ENCODE measurements around the gene OGN.

- no peak for TF ChIP-seq CTCF (optimal IDR thresholded peaks at IDR 0.05 in 1 of 3, IDR thresholded peaks at IDR 0.05 in 1 of 3, conservative IDR thresholded peaks at IDR 0.05 in 1 of 3; ENCODE audit: extremely low read depth in 1 of 3, insufficient read depth in 2 of 3, low read length in 3 of 3)
- TF ChIP-seq EZH2 (IDR thresholded peaks at IDR 0.05; ENCODE audit: low read length) = no peak
These were observed 42.2 kb upstream of the OGN start for GRCh38 chr9:92446536-92446935.
